ENCODE results near the gene PDE11A. TPM values are rescaled to one million over a fixed set of nuclear protein-coding genes. Genes with fewer than 3 reads are reported as not detected.

The PDE11A gene
- total RNA-seq, 1 donor from 2014 or later: not detected

GRCh38 chr2:177669625-177670330, 402.8 kb downstream of the PDE11A start:
- Mint-ChIP-seq H3K27me3 (peaks cover 2% of the 10 kb centered on the region), H3K36me3 (ENCODE audit: low read depth) (no peaks in the 10 kb centered on the region), H3K27ac (no peak overlapping the region), H3K4me3 (no peak overlapping the region), H3K9me3 (no peaks in the 10 kb centered on the region), H3K4me1 (peaks cover 17% of the 10 kb centered on the region)
- intact Hi-C loops (cut with micrococcal nuclease): no loop called here
- DNase-seq: no peak

- Mint-ChIP-seq H3K4me1 (peaks cover 17% of the 10 kb centered on the region), H3K27ac (no peak overlapping the region), H3K4me3 (no peak overlapping the region), H3K36me3 (ENCODE audit: low read depth) (no peaks in the 10 kb centered on the region), H3K27me3 (peaks cover 2% of the 10 kb centered on the region), H3K9me3 (no peaks in the 10 kb centered on the region)
- intact Hi-C loops (cut with micrococcal nuclease): no loop called here
- no peak for DNase-seq
Measured at GRCh38 chr2:177669201-177669600, 403.4 kb downstream of the PDE11A start.

- Mint-ChIP-seq H3K4me3 (no peak overlapping the region), H3K36me3 (ENCODE audit: low read depth) (no peaks in the 10 kb centered on the region), H3K9me3 (no peaks in the 10 kb centered on the region), H3K4me1 (peaks cover 17% of the 10 kb centered on the region), H3K27me3 (peaks cover 2% of the 10 kb centered on the region), H3K27ac (no peak overlapping the region)
- DNase-seq: no peak
- intact Hi-C loops (cut with micrococcal nuclease): no loop called here
Measured at GRCh38 chr2:177668617-177669016, 404.0 kb downstream of the PDE11A start.

- DNase-seq: no peak
- Mint-ChIP-seq H3K36me3 (ENCODE audit: low read depth) (no peaks in the 10 kb centered on the region), H3K27me3 (peaks cover 2% of the 10 kb centered on the region), H3K4me1 (peaks cover 17% of the 10 kb centered on the region), H3K9me3 (no peaks in the 10 kb centered on the region), H3K27ac (no peak overlapping the region), H3K4me3 (no peak overlapping the region)
- intact Hi-C loops (cut with micrococcal nuclease): no loop called here
Measured at GRCh38 chr2:177667626-177668025, 405.0 kb downstream of the PDE11A start.

- DNase-seq: no peak
- intact Hi-C loops (cut with micrococcal nuclease): no loop called here
- Mint-ChIP-seq H3K36me3 (ENCODE audit: low read depth) (no peaks in the 10 kb centered on the region), H3K9me3 (no peaks in the 10 kb centered on the region), H3K4me3 (no peak overlapping the region), H3K4me1 (peaks cover 15% of the 10 kb centered on the region), H3K27ac (no peak overlapping the region), H3K27me3 (peaks cover 2% of the 10 kb centered on the region)
Measured at GRCh38 chr2:177666408-177666807, 406.2 kb downstream of the PDE11A start.

- H3K9me3 Mint-ChIP-seq: no peaks in the 10 kb centered on the region
- peaks cover 2% of the 10 kb centered on the region for H3K27me3 Mint-ChIP-seq
- DNase-seq: no peak
- H3K4me1 Mint-ChIP-seq: peaks cover 12% of the 10 kb centered on the region
- intact Hi-C loops (cut with micrococcal nuclease): no loop called here
- H3K36me3 Mint-ChIP-seq (ENCODE audit: low read depth): no peaks in the 10 kb centered on the region
- H3K27ac Mint-ChIP-seq: no peak overlapping the region
- no peak overlapping the region for H3K4me3 Mint-ChIP-seq
Measured at GRCh38 chr2:177665948-177666347, 406.6 kb downstream of the PDE11A start.

- Mint-ChIP-seq H3K4me1 (peaks cover 7% of the 10 kb centered on the region), H3K9me3 (no peaks in the 10 kb centered on the region), H3K27me3 (peaks cover 4% of the 10 kb centered on the region), H3K36me3 (ENCODE audit: low read depth) (no peaks in the 10 kb centered on the region), H3K4me3 (no peak overlapping the region), H3K27ac (no peak overlapping the region)
- intact Hi-C loops (cut with micrococcal nuclease): no loop called here
- DNase-seq: no peak
Measured at GRCh38 chr2:177665328-177665727, 407.2 kb downstream of the PDE11A start.

- Mint-ChIP-seq H3K36me3 (ENCODE audit: low read depth) (no peaks in the 10 kb centered on the region), H3K4me1 (peaks cover 6% of the 10 kb centered on the region), H3K27me3 (peaks cover 14% of the 10 kb centered on the region), H3K27ac (no peak overlapping the region), H3K9me3 (no peaks in the 10 kb centered on the region), H3K4me3 (no peak overlapping the region)
- intact Hi-C loops (cut with micrococcal nuclease): no loop called here
- DNase-seq: no peak
Measured at GRCh38 chr2:177662895-177663294, 409.7 kb downstream of the PDE11A start.

- intact Hi-C loops (cut with micrococcal nuclease): no loop called here
- H3K4me3 Mint-ChIP-seq: no peak overlapping the region
- H3K27ac Mint-ChIP-seq: no peak overlapping the region
- no peak for DNase-seq
- peaks cover 22% of the 10 kb centered on the region for H3K27me3 Mint-ChIP-seq
- no peaks in the 10 kb centered on the region for H3K4me1 Mint-ChIP-seq
- H3K36me3 Mint-ChIP-seq (ENCODE audit: low read depth): no peaks in the 10 kb centered on the region
- H3K9me3 Mint-ChIP-seq: no peaks in the 10 kb centered on the region
Measured at GRCh38 chr2:177660742-177661141, 411.8 kb downstream of the PDE11A start.

- Mint-ChIP-seq H3K4me3 (no peak overlapping the region), H3K27me3 (peaks cover 28% of the 10 kb centered on the region), H3K9me3 (no peaks in the 10 kb centered on the region), H3K4me1 (no peaks in the 10 kb centered on the region), H3K36me3 (ENCODE audit: low read depth) (no peaks in the 10 kb centered on the region), H3K27ac (no peak overlapping the region)
- DNase-seq: no peak
- intact Hi-C loops (cut with micrococcal nuclease): no loop called here
Measured at GRCh38 chr2:177658309-177658708, 414.3 kb downstream of the PDE11A start.

GRCh38 chr2:177651833-177652232, 420.7 kb downstream of the PDE11A start:
- Mint-ChIP-seq H3K4me1 (no peaks in the 10 kb centered on the region), H3K9me3 (no peaks in the 10 kb centered on the region), H3K4me3 (no peak overlapping the region), H3K36me3 (ENCODE audit: low read depth) (no peaks in the 10 kb centered on the region), H3K27me3 (peaks cover 34% of the 10 kb centered on the region), H3K27ac (no peak overlapping the region)
- intact Hi-C loops (cut with micrococcal nuclease): no loop called here
- DNase-seq: no peak

GRCh38 chr2:177649568-177650518, 422.7 kb downstream of the PDE11A start:
- no peaks in the 10 kb centered on the region for H3K9me3 Mint-ChIP-seq
- DNase-seq: no peak
- no peaks in the 10 kb centered on the region for H3K36me3 Mint-ChIP-seq (ENCODE audit: low read depth)
- peaks cover 34% of the 10 kb centered on the region for H3K27me3 Mint-ChIP-seq
- H3K4me3 Mint-ChIP-seq: no peak overlapping the region
- intact Hi-C loops (cut with micrococcal nuclease): no loop called here
- H3K4me1 Mint-ChIP-seq: no peaks in the 10 kb centered on the region
- H3K27ac Mint-ChIP-seq: no peak overlapping the region

GRCh38 chr2:177646791-177647190, 425.8 kb downstream of the PDE11A start:
- no peaks in the 10 kb centered on the region for H3K36me3 Mint-ChIP-seq (ENCODE audit: low read depth)
- no peaks in the 10 kb centered on the region for H3K4me1 Mint-ChIP-seq
- DNase-seq: no peak
- H3K9me3 Mint-ChIP-seq: no peaks in the 10 kb centered on the region
- intact Hi-C loops (cut with micrococcal nuclease): no loop called here
- H3K27ac Mint-ChIP-seq: no peak overlapping the region
- H3K27me3 Mint-ChIP-seq: peaks cover 21% of the 10 kb centered on the region
- no peak overlapping the region for H3K4me3 Mint-ChIP-seq

- H3K4me1 Mint-ChIP-seq: no peaks in the 10 kb centered on the region
- DNase-seq: no peak
- no peaks in the 10 kb centered on the region for H3K9me3 Mint-ChIP-seq
- no peak overlapping the region for H3K27ac Mint-ChIP-seq
- no peak overlapping the region for H3K4me3 Mint-ChIP-seq
- intact Hi-C loops (cut with micrococcal nuclease): no loop called here
- H3K36me3 Mint-ChIP-seq (ENCODE audit: low read depth): no peaks in the 10 kb centered on the region
- H3K27me3 Mint-ChIP-seq: peaks cover 17% of the 10 kb centered on the region
Measured at GRCh38 chr2:177646241-177646640, 426.3 kb downstream of the PDE11A start.

Data from activated CD4-positive, alpha-beta T cell treated with anti-CD3 and anti-CD28 coated beads, Interleukin-2, amount 10 ng/mL, durations not matched to agents 24 days and 14 days (primary cell).